Astrocyte of the cerebellum (primary cell): Measurements from ENCODE around the gene ZNF260.

Source experiments
- DNase-seq: peaks from one replicate; pipeline ENCODE4 v3.0.0-alpha.2; 2011; ENCODE audit warnings: low read depth
- H3K4me3 ChIP-seq: 2 replicates; pipeline ENCODE4 v1.5.1; 2011; ENCODE audit warnings: mild to moderate bottlenecking, low read depth, low read length, moderate library complexity
- CTCF ChIP-seq: IDR thresholded peaks from 2 replicates; pipeline ENCODE4 v1.5.1; 2012; ENCODE audit warnings: low read length, low read depth, moderate library complexity, mild to moderate bottlenecking; ENCODE audit errors: missing control alignments
- in situ Hi-C: cut with HindIII; loops from 2 replicates; pipeline ENCODE4 v1.10.0; 2017; ENCODE audit warnings: low sequenced_read_pairs

ZNF260 gene

GRCh38 chr19:36482876-36483275 lies 45.2 kb downstream of the ZNF260 start:
- TF ChIP-seq CTCF = no peak
- no peak for DNase-seq
- no peak overlapping the region for H3K4me3 ChIP-seq
- in situ Hi-C loops = no loop called here
